LoVo (cell line): ENCODE measurements around the gene TNFAIP2.

Experiments
- DNase-seq: peaks from one replicate; pipeline ENCODE4 v3.0.0-alpha.2; 2016; ENCODE audit warnings: low spot score

TNFAIP2 gene

DNA sequence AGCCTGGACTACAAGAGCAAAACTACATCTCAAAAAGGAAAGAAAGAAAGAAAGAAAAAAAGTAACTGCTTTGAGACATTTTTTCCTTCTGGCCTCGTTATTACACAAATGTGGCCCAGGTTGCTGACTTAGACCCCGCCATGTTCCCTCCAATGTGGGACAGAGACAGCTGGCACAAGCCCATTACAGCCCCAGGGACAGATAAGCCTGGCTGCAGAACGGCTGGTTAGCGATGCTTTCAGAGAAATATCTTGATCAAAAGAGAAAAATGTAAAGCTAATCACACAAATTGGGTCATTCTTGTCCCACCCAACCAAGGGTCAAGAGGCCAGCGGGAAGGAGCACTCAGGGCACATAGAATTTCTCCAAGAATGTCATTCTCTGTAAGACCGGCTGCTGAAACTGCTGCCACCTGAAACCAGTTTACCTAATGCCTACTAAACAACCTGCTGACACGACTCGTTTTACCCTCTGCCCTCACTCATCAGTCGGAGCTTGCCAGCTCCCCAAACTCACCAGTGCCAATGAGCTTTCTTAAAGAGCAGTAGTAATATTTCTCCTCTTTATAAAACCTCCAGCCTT, 63.1 kb downstream of the TNFAIP2 start:
- no peak for DNase-seq
